Panc1 (cell line): ENCODE measurements around the gene SHC4. TPM values are rescaled to one million over a fixed set of nuclear protein-coding genes. Genes with fewer than 3 reads are reported as not detected.

Experiments
- ATAC-seq: fragments of 200-7000 bp; cut with Tn5 transposase; 2 replicates; pipeline ENCODE4 v1.9.1; 2020; ENCODE audit warnings: mild to moderate bottlenecking, moderate library complexity
- BruUV-seq: library from RNA; stranded (reverse); fragments of 400-500 nt; replicated peaks from 2 replicates; lab custom pipeline; 2021; lab: Mats Ljungman, UMichigan
- CTCF ChIA-PET: fragments of 300-600 bp; sonication (Branson Sonifier 250); formaldehyde crosslinking; loops from one replicate; lab custom pipeline; 2022; ENCODE audit warnings: antibody characterized with exemption; lab: Charles Lee
- POLR2A ChIA-PET: fragments of 300-600 bp; sonication (Branson Sonifier 250); formaldehyde crosslinking; loops from one replicate; lab custom pipeline; 2022; ENCODE audit warnings: antibody characterized with exemption; lab: Charles Lee
- DNase-seq: peaks from one replicate; pipeline ENCODE4 v3.0.0-alpha.2; 2010; ENCODE audit warnings: low read depth, low spot score
- H3K27ac ChIP-seq: 2 replicates; pipeline ENCODE4 v1.5.1; 2011; ENCODE audit warnings: mild to moderate bottlenecking, low read length, inconsistent platforms
- H3K27me3 ChIP-seq: fragments of 200-500 bp; sonication (Bioruptor generic); 2 replicates; pipeline ENCODE4 v1.6.0; 2014; ENCODE audit warnings: low read length, inconsistent platforms; ENCODE audit not compliant: control insufficient read depth, insufficient read depth
- H3K36me3 ChIP-seq: fragments of 200-500 bp; sonication (Bioruptor generic); 2 replicates; pipeline ENCODE4 v1.5.1; 2014; ENCODE audit warnings: inconsistent platforms, mild to moderate bottlenecking, low read length, moderate library complexity; ENCODE audit not compliant: control insufficient read depth, insufficient read depth
- H3K4me1 ChIP-seq: 2 replicates; pipeline ENCODE4 v1.5.1; 2011; ENCODE audit warnings: inconsistent platforms, mild to moderate bottlenecking, low read length, moderate library complexity; ENCODE audit not compliant: control insufficient read depth, insufficient read depth
- H3K4me3 ChIP-seq, 2 experiments: 2 replicates each; pipeline ENCODE4 v1.5.1; 2011 to 2012; ENCODE audit warnings: low read depth in 2 of 2, low read length in 2 of 2, mild to moderate bottlenecking in 2 of 2, inconsistent platforms in 1 of 2, moderate library complexity in 1 of 2
- H3K9me3 ChIP-seq: fragments of 200-500 bp; sonication (Bioruptor generic); 2 replicates; pipeline ENCODE4 v1.5.1; 2014; ENCODE audit warnings: low read depth, mild to moderate bottlenecking, inconsistent platforms, low read length, moderate library complexity; ENCODE audit not compliant: control insufficient read depth, insufficient read depth
- POLR2AphosphoS5 ChIP-seq: IDR thresholded peaks from 2 replicates; pipeline ENCODE4 v1.6.1; 2012; ENCODE audit warnings: mild to moderate bottlenecking, low read depth, low read length, moderate library complexity
- SIN3A ChIP-seq: IDR thresholded peaks from 2 replicates; pipeline ENCODE4 v1.6.1; 2012; ENCODE audit warnings: low read depth, mild to moderate bottlenecking, low read length, moderate library complexity, borderline replicate concordance; ENCODE audit not compliant: insufficient read depth
- TCF7L2 ChIP-seq: IDR thresholded peaks from 2 replicates; pipeline ENCODE4 v1.6.1; 2011; ENCODE audit warnings: mild to moderate bottlenecking, low read depth, low read length, inconsistent platforms
- in situ Hi-C: cut with HindIII; loops from 2 replicates; pipeline ENCODE4 v1.10.0; 2016; ENCODE audit warnings: low sequenced_read_pairs, low pct_unique_long_range_greater_than_20kb
- intact Hi-C: fragments of 100-400 bp; cut with micrococcal nuclease; formaldehyde crosslinking; loops from one replicate; pipeline ENCODE4 v1.10.0; 2022; ENCODE audit not compliant: unreplicated experiment
- total RNA-seq: library from RNA; stranded (reverse); gene quantifications from one replicate; pipeline ENCODE4 v1.2.1, GENCODE V29; 2021; ENCODE audit not compliant: unreplicated experiment
- TF ChIP-seq, protein P1 (sequence below): fragments of 450-650 bp; IDR thresholded peaks from 2 replicates; pipeline ENCODE4 v1.5.1; 2017; ENCODE audit warnings: mild to moderate bottlenecking
- TF ChIP-seq, protein P2 (sequence below), 2 experiments: IDR thresholded peaks; 2 replicates each; pipeline ENCODE4 v1.6.1; 2011 to 2012; ENCODE audit warnings: low read depth in 2 of 2, control low read depth in 1 of 2, low read length in 1 of 2, mild to moderate bottlenecking in 1 of 2, moderate library complexity in 1 of 2; ENCODE audit not compliant: insufficient read depth in 1 of 2

The SHC4 gene
- total RNA-seq, 1 experiment from 2014 or later = 0.10 TPM

DNA sequence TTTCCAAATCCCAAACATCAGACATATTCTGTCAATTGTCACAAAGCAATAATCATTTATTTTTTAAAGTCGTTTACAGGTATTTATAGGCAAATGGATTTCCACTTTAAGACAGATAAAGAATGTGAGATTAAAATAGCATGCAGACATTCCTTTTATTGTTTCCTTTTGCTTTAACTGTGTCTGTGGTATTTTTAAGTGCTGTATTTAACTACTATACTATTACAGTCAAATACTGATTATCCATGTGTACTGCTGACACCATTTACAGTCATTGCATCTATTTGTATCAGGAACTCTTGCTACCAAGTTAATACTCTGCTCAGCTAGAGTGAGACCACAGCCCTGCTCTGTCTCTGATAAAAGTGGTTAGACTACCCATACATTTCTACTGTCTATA, 140.0 kb downstream of the SHC4 start:
- POLR2A ChIA-PET = no interaction called here
- no peaks in the 10 kb centered on the region for H3K36me3 ChIP-seq
- H3K27me3 ChIP-seq = no peaks in the 10 kb centered on the region
- TF ChIP-seq TCF7L2 (no peak), POLR2AphosphoS5 (no peak), SIN3A (no peak)
- TF ChIP-seq, protein P1, sequence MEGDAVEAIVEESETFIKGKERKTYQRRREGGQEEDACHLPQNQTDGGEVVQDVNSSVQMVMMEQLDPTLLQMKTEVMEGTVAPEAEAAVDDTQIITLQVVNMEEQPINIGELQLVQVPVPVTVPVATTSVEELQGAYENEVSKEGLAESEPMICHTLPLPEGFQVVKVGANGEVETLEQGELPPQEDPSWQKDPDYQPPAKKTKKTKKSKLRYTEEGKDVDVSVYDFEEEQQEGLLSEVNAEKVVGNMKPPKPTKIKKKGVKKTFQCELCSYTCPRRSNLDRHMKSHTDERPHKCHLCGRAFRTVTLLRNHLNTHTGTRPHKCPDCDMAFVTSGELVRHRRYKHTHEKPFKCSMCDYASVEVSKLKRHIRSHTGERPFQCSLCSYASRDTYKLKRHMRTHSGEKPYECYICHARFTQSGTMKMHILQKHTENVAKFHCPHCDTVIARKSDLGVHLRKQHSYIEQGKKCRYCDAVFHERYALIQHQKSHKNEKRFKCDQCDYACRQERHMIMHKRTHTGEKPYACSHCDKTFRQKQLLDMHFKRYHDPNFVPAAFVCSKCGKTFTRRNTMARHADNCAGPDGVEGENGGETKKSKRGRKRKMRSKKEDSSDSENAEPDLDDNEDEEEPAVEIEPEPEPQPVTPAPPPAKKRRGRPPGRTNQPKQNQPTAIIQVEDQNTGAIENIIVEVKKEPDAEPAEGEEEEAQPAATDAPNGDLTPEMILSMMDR = no peak
- TF ChIP-seq, protein P2, sequence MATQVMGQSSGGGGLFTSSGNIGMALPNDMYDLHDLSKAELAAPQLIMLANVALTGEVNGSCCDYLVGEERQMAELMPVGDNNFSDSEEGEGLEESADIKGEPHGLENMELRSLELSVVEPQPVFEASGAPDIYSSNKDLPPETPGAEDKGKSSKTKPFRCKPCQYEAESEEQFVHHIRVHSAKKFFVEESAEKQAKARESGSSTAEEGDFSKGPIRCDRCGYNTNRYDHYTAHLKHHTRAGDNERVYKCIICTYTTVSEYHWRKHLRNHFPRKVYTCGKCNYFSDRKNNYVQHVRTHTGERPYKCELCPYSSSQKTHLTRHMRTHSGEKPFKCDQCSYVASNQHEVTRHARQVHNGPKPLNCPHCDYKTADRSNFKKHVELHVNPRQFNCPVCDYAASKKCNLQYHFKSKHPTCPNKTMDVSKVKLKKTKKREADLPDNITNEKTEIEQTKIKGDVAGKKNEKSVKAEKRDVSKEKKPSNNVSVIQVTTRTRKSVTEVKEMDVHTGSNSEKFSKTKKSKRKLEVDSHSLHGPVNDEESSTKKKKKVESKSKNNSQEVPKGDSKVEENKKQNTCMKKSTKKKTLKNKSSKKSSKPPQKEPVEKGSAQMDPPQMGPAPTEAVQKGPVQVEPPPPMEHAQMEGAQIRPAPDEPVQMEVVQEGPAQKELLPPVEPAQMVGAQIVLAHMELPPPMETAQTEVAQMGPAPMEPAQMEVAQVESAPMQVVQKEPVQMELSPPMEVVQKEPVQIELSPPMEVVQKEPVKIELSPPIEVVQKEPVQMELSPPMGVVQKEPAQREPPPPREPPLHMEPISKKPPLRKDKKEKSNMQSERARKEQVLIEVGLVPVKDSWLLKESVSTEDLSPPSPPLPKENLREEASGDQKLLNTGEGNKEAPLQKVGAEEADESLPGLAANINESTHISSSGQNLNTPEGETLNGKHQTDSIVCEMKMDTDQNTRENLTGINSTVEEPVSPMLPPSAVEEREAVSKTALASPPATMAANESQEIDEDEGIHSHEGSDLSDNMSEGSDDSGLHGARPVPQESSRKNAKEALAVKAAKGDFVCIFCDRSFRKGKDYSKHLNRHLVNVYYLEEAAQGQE (IDR thresholded peaks at IDR 0.05; ENCODE audit: insufficient read depth in 1 of 2, low read depth in 2 of 2, low read length in 1 of 2) = no peak
- intact Hi-C loops (no loop called here), in situ Hi-C loops (no loop called here)
- ATAC-seq (no peak), DNase-seq (no peak)
- no peak overlapping the region for H3K4me3 ChIP-seq
- H3K27ac ChIP-seq = no peak overlapping the region
- no TSS peak for BruUV-seq
- H3K4me1 ChIP-seq = no peaks in the 10 kb centered on the region
- no peaks in the 10 kb centered on the region for H3K9me3 ChIP-seq
- CTCF ChIA-PET = no interaction called here

DNA sequence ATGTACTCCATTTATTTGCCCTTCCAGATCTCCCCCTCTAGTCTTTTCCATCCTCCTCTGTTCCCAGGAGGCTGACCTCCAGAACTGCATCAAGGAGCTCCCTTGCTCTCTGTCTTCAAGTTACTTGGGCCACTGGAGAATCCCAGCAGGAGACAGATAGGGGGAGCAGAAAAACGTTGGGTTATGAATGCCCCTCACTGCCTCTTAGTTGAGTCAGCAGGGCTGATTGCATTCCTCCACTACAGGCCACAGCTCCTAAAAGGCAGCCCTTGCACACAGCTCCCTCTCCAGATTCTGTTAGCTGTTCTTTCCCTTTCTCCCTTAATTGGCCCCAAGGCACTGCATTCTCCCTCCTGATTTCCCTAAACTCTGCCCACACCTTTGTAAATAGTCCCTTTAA, 140.5 kb downstream of the SHC4 start:
- no peak for DNase-seq
- no peak for TF ChIP-seq POLR2AphosphoS5
- TF ChIP-seq TCF7L2 = no peak
- TF ChIP-seq SIN3A = no peak
- TF ChIP-seq, protein P2 (IDR thresholded peaks at IDR 0.05; ENCODE audit: insufficient read depth in 1 of 2, low read depth in 2 of 2, low read length in 1 of 2) = no peak
- TF ChIP-seq, protein P1 = no peak
- POLR2A ChIA-PET = no interaction called here
- H3K4me1 ChIP-seq = no peaks in the 10 kb centered on the region
- CTCF ChIA-PET = no interaction called here
- H3K4me3 ChIP-seq = no peak overlapping the region
- no peak for ATAC-seq
- H3K9me3 ChIP-seq = no peaks in the 10 kb centered on the region
- no peak overlapping the region for H3K27ac ChIP-seq
- in situ Hi-C loops (no loop called here), intact Hi-C loops (no loop called here)
- H3K36me3 ChIP-seq = no peaks in the 10 kb centered on the region
- no TSS peak for BruUV-seq
- H3K27me3 ChIP-seq = no peaks in the 10 kb centered on the region
